Measurements from ENCODE around the gene KDM1A.
"Not testable (repeated sequence)": the region's sequence is repeated elsewhere in the genome, so short reads cannot be mapped to it uniquely, and the experiment has no call there.

Gene KDM1A

GRCh38 chr1:23019094-23019862 is at the start of gene KDM1A:
Gene KDM1A (plus strand): TSS chr1:23019468. CDS start chr1:23019597, 129 bp downstream.
- DNase-seq (ENCODE audit: low spot score): peak; percentile 95

GRCh38 chr1:22970096-22970495 is 49.2 kb upstream of the KDM1A start:
- no peak for DNase-seq (ENCODE audit: low spot score)

- no peak for DNase-seq (ENCODE audit: low spot score)
These were observed 48.1 kb upstream of the KDM1A start for GRCh38 chr1:22971161-22971560.

GRCh38 chr1:22971611-22972405 is 47.5 kb upstream of the KDM1A start:
- no peak for DNase-seq (ENCODE audit: low spot score)

- DNase-seq (ENCODE audit: low spot score): no peak
These were observed 46.5 kb upstream of the KDM1A start, which contains the start of gene LACTBL1 for GRCh38 chr1:22972760-22973159. Gene LACTBL1 (minus strand): TSS chr1:22972866. CDS start chr1:22972316, 550 bp downstream.

- no peak for DNase-seq (ENCODE audit: low spot score)
These were observed 43.6 kb upstream of the KDM1A start for GRCh38 chr1:22975694-22976093.

GRCh38 chr1:22976127-22976460 is 43.2 kb upstream of the KDM1A start:
- no peak for DNase-seq (ENCODE audit: low spot score)

GRCh38 chr1:22976461-22977243 is 42.6 kb upstream of the KDM1A start:
- peak; percentile 36 for DNase-seq (ENCODE audit: low spot score)

GRCh38 chr1:22978299-22978698 is 41.0 kb upstream of the KDM1A start:
- DNase-seq (ENCODE audit: low spot score): no peak

- DNase-seq (ENCODE audit: low spot score): not testable (repeated sequence)
These were observed 38.8 kb upstream of the KDM1A start for GRCh38 chr1:22980471-22980790.

GRCh38 chr1:22983944-22984343 is 35.3 kb upstream of the KDM1A start:
- no peak for DNase-seq (ENCODE audit: low spot score)

GRCh38 chr1:22992384-22992783 is 26.9 kb upstream of the KDM1A start:
- DNase-seq (ENCODE audit: low spot score): not testable (repeated sequence)

- DNase-seq (ENCODE audit: low spot score): not testable (repeated sequence)
These were observed 26.0 kb upstream of the KDM1A start for GRCh38 chr1:22993220-22993795.

GRCh38 chr1:22995774-22996173 is 23.5 kb upstream of the KDM1A start:
- no peak for DNase-seq (ENCODE audit: low spot score)

- not testable (repeated sequence) for DNase-seq (ENCODE audit: low spot score)
These were observed 21.7 kb upstream of the KDM1A start for GRCh38 chr1:22997528-22997927.

- not testable (repeated sequence) for DNase-seq (ENCODE audit: low spot score)
These were observed 19.1 kb upstream of the KDM1A start for GRCh38 chr1:23000133-23000532.

- not testable (repeated sequence) for DNase-seq (ENCODE audit: low spot score)
These were observed 17.1 kb upstream of the KDM1A start for GRCh38 chr1:23002218-23002617.

GRCh38 chr1:23004112-23004511 is 15.2 kb upstream of the KDM1A start:
- DNase-seq (ENCODE audit: low spot score): no peak

GRCh38 chr1:23004769-23005168 is 14.5 kb upstream of the KDM1A start:
- DNase-seq (ENCODE audit: low spot score): not testable (repeated sequence)

- DNase-seq (ENCODE audit: low spot score): no peak
These were observed 12.2 kb upstream of the KDM1A start for GRCh38 chr1:23007106-23007505.

GRCh38 chr1:23008901-23009300 is 10.4 kb upstream of the KDM1A start:
- no peak for DNase-seq (ENCODE audit: low spot score)

GRCh38 chr1:23010025-23010424 is 9.2 kb upstream of the KDM1A start:
- not testable (repeated sequence) for DNase-seq (ENCODE audit: low spot score)
